ENCODE measurements around the gene ICA1L.
A peak's percentile ranks its signal among the peaks of the same experiment; 100 is the strongest.

The ICA1L gene

GRCh38 chr2:202842690-202843089, 28.9 kb downstream of the ICA1L start:
- DNase-seq (ENCODE audit: low read depth), result no peak
- TF ChIP-seq CTCF (IDR thresholded peaks at IDR 0.05; ENCODE audit: control insufficient read depth, insufficient read depth, low read depth, low read length, missing control alignments), result no peak
- no peak overlapping the region for H3K4me3 ChIP-seq (ENCODE audit: control insufficient read depth, low read depth, low read length)

- no peak for TF ChIP-seq CTCF (IDR thresholded peaks at IDR 0.05; ENCODE audit: control insufficient read depth, insufficient read depth, low read depth, low read length, missing control alignments)
- DNase-seq (ENCODE audit: low read depth), result no peak
- no peak overlapping the region for H3K4me3 ChIP-seq (ENCODE audit: control insufficient read depth, low read depth, low read length)
Measured at GRCh38 chr2:202841090-202841867, 30.3 kb downstream of the ICA1L start.

GRCh38 chr2:202831242-202832220, 40.0 kb downstream of the ICA1L start:
- TF ChIP-seq CTCF (IDR thresholded peaks at IDR 0.05; ENCODE audit: control insufficient read depth, insufficient read depth, low read depth, low read length, missing control alignments), result peak; percentile 81
- no peak overlapping the region for H3K4me3 ChIP-seq (ENCODE audit: control insufficient read depth, low read depth, low read length)
- DNase-seq (ENCODE audit: low read depth), result peak; percentile 21

- H3K4me3 ChIP-seq (ENCODE audit: control insufficient read depth, low read depth, low read length), result no peak overlapping the region
- TF ChIP-seq CTCF (IDR thresholded peaks at IDR 0.05; ENCODE audit: control insufficient read depth, insufficient read depth, low read depth, low read length, missing control alignments), result no peak
- DNase-seq (ENCODE audit: low read depth), result no peak
Measured at GRCh38 chr2:202824901-202825300, 46.7 kb downstream of the ICA1L start.

GRCh38 chr2:202822411-202822810, 49.2 kb downstream of the ICA1L start:
- no peak overlapping the region for H3K4me3 ChIP-seq (ENCODE audit: control insufficient read depth, low read depth, low read length)
- no peak for DNase-seq (ENCODE audit: low read depth)
- no peak for TF ChIP-seq CTCF (IDR thresholded peaks at IDR 0.05; ENCODE audit: control insufficient read depth, insufficient read depth, low read depth, low read length, missing control alignments)

GRCh38 chr2:202821206-202822160, 50.1 kb downstream of the ICA1L start:
- TF ChIP-seq CTCF (IDR thresholded peaks at IDR 0.05; ENCODE audit: control insufficient read depth, insufficient read depth, low read depth, low read length, missing control alignments), result no peak
- no peak for DNase-seq (ENCODE audit: low read depth)
- no peak overlapping the region for H3K4me3 ChIP-seq (ENCODE audit: control insufficient read depth, low read depth, low read length)

Measured in AG09309 (cell line).